OCI-LY1 (cell line): Measurements from ENCODE around the gene ARHGEF19.
"Not testable (repeated sequence)": the region's sequence is repeated elsewhere in the genome, so short reads cannot be mapped to it uniquely, and the experiment has no call there.

ENCODE experiments used
- H2AFZ ChIP-seq: fragments of 200-600 bp; sonication (generic), shearing (Covaris generic); 2 replicates; pipeline ENCODE4 v1.6.0; 2014; ENCODE audit warnings: antibody characterized with exemption, mild to moderate bottlenecking, low read length
- H3F3A ChIP-seq: fragments of 200-600 bp; sonication (generic), shearing (Covaris generic); 2 replicates; pipeline ENCODE4 v1.6.0; 2014; ENCODE audit warnings: mild to moderate bottlenecking, antibody characterized with exemption, low read length, moderate library complexity; ENCODE audit not compliant: insufficient read depth
- H3K27ac ChIP-seq: fragments of 200-600 bp; sonication (generic); 2 replicates; pipeline ENCODE4 v1.5.1; 2014; ENCODE audit warnings: low read length, mixed run types, mild to moderate bottlenecking, low read depth; ENCODE audit not compliant: poor library complexity, severe bottlenecking
- H3K27me3 ChIP-seq: fragments of 200-600 bp; sonication (generic); 2 replicates; pipeline ENCODE4 v1.6.0; 2014; ENCODE audit warnings: antibody characterized with exemption, mild to moderate bottlenecking, low read length, moderate library complexity; ENCODE audit not compliant: insufficient read depth
- H3K36me3 ChIP-seq: fragments of 200-600 bp; sonication (generic); 2 replicates; pipeline ENCODE4 v1.6.1; 2014; ENCODE audit warnings: mild to moderate bottlenecking, antibody characterized with exemption, low read length, moderate library complexity, mixed read lengths; ENCODE audit not compliant: insufficient read depth
- H3K4me1 ChIP-seq: fragments of 200-600 bp; sonication (generic); 2 replicates; pipeline ENCODE4 v1.5.1; 2014; ENCODE audit warnings: mild to moderate bottlenecking, low read length, moderate library complexity; ENCODE audit not compliant: insufficient read depth, severe bottlenecking
- H3K4me2 ChIP-seq: fragments of 200-600 bp; sonication (generic), shearing (Covaris generic); 2 replicates; pipeline ENCODE4 v1.6.1; 2014; ENCODE audit warnings: low read length
- H3K4me3 ChIP-seq: fragments of 200-600 bp; sonication (generic); 2 replicates; pipeline ENCODE4 v1.5.1; 2014; ENCODE audit warnings: low read length, low read depth, mild to moderate bottlenecking, mixed read lengths; ENCODE audit not compliant: poor library complexity, severe bottlenecking
- H3K79me2 ChIP-seq: fragments of 200-600 bp; shearing (Covaris generic); 2 replicates; pipeline ENCODE4 v1.6.1; 2016; ENCODE audit warnings: mixed run types, low read length, mixed read lengths; ENCODE audit not compliant: insufficient read depth
- H3K9ac ChIP-seq: fragments of 200-600 bp; sonication (generic), shearing (Covaris generic); 2 replicates; pipeline ENCODE4 v1.6.1; 2014; ENCODE audit warnings: mild to moderate bottlenecking, low read length, mixed read lengths
- H3K9me2 ChIP-seq: fragments of 200-600 bp; sonication (generic), shearing (Covaris generic); 2 replicates; pipeline ENCODE4 v1.6.1; 2014; ENCODE audit warnings: low read depth, mild to moderate bottlenecking, low read length, mixed read lengths
- H3K9me3 ChIP-seq: fragments of 200-600 bp; shearing (Covaris generic); 2 replicates; pipeline ENCODE4 v1.6.1; 2014; ENCODE audit warnings: low read length, mixed read lengths
- H4K20me1 ChIP-seq: fragments of 200-600 bp; sonication (generic), shearing (Covaris generic); 2 replicates; pipeline ENCODE4 v1.6.0; 2016; ENCODE audit warnings: mild to moderate bottlenecking, low read length; ENCODE audit not compliant: insufficient read depth
- EZH2 ChIP-seq: fragments of 200-600 bp; sonication (generic), shearing (Covaris generic); IDR thresholded peaks from 2 replicates; pipeline ENCODE4 v1.8.0; 2017; ENCODE audit warnings: borderline replicate concordance, mixed run types, mild to moderate bottlenecking, antibody characterized with exemption, low read length, moderate library complexity, mixed read lengths
- TF ChIP-seq, protein P1 (sequence below): fragments of 200-600 bp; sonication (generic), shearing (Covaris generic); IDR thresholded peaks from 2 replicates; pipeline ENCODE4 v1.5.1; 2017; ENCODE audit warnings: mild to moderate bottlenecking, antibody characterized with exemption, low read length, moderate library complexity, mixed read lengths

The ARHGEF19 gene

DNA sequence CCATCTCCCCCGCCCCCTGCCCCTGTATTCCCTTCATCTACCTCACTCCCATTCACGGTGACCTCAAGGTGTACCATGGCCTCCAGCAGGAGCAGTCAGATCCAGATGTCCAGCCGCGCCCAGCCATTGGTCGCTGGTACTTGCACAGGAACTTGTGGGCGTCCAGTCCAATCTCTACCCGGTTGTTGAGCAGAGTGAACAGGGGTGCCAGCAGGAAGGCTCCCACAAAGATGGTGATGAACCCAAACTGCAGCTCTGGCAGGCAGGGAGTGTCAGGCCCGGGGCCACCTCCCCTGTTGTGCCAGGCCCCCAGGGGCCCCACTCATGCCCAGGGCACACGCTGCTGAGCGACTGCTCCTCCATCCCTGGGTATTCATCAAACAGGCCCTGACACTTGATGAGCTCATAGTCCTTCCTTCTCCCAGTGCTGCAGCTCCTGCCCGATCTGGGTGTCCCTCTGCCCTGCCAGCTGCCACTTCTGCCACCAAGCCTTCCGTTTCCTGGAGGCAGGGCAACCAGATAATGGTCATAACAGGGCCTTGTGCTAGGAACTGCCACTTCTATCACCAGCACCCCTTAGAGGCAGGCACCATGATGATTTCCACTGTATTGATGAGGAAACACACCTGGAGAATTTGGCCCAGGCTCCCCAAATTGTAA is 5.7 kb upstream of the ARHGEF19 start:
- Histone ChIP-seq H3K9ac (no peak overlapping the region), H2AFZ (no peak overlapping the region), H3K4me1 (peaks cover 10% of the 10 kb centered on the region), H3K4me2 (no peak overlapping the region), H3K9me3 (no peaks in the 10 kb centered on the region), H4K20me1 (no peaks in the 10 kb centered on the region), H3K79me2 (no peaks in the 10 kb centered on the region), H3K27ac (no peak overlapping the region), H3F3A (no peaks in the 10 kb centered on the region), H3K27me3 (no peaks in the 10 kb centered on the region), H3K36me3 (no peaks in the 10 kb centered on the region), H3K4me3 (no peak overlapping the region), H3K9me2 (no peaks in the 10 kb centered on the region)
- no peak for TF ChIP-seq EZH2
- TF ChIP-seq, protein P1, sequence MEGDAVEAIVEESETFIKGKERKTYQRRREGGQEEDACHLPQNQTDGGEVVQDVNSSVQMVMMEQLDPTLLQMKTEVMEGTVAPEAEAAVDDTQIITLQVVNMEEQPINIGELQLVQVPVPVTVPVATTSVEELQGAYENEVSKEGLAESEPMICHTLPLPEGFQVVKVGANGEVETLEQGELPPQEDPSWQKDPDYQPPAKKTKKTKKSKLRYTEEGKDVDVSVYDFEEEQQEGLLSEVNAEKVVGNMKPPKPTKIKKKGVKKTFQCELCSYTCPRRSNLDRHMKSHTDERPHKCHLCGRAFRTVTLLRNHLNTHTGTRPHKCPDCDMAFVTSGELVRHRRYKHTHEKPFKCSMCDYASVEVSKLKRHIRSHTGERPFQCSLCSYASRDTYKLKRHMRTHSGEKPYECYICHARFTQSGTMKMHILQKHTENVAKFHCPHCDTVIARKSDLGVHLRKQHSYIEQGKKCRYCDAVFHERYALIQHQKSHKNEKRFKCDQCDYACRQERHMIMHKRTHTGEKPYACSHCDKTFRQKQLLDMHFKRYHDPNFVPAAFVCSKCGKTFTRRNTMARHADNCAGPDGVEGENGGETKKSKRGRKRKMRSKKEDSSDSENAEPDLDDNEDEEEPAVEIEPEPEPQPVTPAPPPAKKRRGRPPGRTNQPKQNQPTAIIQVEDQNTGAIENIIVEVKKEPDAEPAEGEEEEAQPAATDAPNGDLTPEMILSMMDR, result no peak

DNA sequence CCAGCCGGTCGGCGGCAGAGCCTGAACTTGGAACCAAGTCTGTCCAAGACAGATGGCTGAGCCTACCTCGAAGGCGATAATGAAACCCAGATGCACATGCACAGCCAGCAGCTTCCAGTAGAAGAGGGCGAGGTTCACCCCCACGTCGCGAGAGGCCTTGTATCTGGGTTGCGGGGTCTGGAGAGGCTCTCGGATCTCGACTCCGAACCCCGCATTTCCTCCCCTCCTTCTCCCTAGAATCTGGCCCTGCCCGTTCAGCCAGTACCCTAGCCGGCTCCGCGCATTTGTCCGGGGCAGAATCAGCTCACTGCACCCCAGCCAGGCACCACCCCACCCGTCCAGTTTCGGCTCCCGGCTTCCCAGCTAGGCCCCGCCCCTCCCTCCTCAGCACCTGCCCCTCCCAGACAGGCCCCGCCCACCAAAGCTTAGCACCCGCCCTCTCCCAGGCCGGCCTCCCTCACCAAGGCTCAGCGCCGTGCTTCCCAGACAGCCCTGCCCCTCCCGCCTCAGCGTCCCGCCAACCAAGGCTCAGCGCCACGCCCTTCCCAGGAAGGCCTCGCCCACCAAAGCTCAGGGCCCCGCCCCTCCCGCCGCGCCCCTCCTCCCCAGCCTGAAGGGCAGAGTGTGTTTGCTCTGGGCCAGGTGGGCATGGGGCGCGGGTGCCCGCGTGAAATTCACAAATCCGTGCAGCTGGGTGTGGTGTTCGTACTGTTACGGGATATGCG is 4.8 kb upstream of the ARHGEF19 start:
- no peaks in the 10 kb centered on the region for H3F3A ChIP-seq
- no peaks in the 10 kb centered on the region for H3K36me3 ChIP-seq
- no peaks in the 10 kb centered on the region for H3K27me3 ChIP-seq
- H3K27ac ChIP-seq, result no peak overlapping the region
- H3K9me3 ChIP-seq, result no peaks in the 10 kb centered on the region
- H3K9me2 ChIP-seq, result no peaks in the 10 kb centered on the region
- no peaks in the 10 kb centered on the region for H4K20me1 ChIP-seq
- H3K79me2 ChIP-seq, result no peaks in the 10 kb centered on the region
- peak overlapping the region; percentile 57 for H3K4me3 ChIP-seq
- peaks cover 10% of the 10 kb centered on the region for H3K4me1 ChIP-seq
- peak overlapping the region; percentile 84 for H3K4me2 ChIP-seq
- TF ChIP-seq EZH2, result no peak
- TF ChIP-seq, protein P1, result no peak
- H2AFZ ChIP-seq, result 0 out of 2 replicates have a peak overlapping the region, but pooled peaks have one; percentile 4
- H3K9ac ChIP-seq, result peak overlapping the region; percentile 26; the same call in 1 of the 2 replicates

DNA sequence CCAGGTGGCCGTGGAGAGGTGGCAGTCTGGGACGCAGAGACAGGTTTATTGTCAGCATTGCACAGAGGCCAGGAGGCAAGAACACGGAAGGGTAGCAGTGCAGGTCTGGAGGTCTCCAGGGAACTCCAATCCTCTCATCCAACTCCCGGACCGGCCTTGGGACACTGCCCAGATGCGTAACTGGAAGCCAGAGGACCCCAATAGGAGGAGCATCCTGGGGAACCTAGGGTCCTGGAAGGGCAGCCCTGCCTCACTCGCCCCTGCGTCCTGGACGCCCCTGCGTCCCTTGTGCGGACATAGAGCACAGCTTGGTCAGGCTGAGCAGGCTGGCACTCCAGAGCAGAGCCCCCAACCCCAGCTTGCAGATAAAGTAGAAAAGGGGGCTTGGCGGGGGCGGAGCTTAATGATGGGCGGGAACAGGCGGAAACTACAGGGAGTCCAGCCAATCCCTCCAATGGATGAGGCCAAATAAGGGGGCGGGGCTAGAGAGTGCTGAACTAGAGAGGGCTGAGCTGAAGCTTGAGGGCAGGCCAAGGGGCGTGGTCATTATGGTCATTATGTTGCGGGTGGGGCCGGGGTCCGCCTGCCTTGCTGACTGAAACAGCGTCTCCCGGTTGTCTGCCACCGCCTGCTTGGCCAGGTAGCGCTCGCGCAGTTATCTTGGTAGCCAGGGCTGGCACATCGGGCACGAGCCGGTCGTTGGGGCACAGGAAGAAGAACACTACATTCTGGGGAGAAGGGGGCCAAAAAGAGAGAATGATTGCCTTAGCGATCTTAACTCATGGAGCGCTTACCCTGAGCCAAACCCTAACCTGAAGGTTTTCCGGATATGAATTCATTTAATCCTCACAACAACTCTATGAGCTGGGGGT is 3.7 kb upstream of the ARHGEF19 start:
- 0 out of 2 replicates have a peak overlapping the region, but pooled peaks have one; percentile 4 for H2AFZ ChIP-seq
- TF ChIP-seq EZH2, result no peak
- TF ChIP-seq, protein P1, result no peak
- peak overlapping the region; percentile 26; the same call in 1 of the 2 replicates for H3K9ac ChIP-seq
- H4K20me1 ChIP-seq, result no peaks in the 10 kb centered on the region
- peak overlapping the region; percentile 84 for H3K4me2 ChIP-seq
- H3K27ac ChIP-seq, result no peak overlapping the region
- H3K4me1 ChIP-seq, result peaks cover 10% of the 10 kb centered on the region
- H3K36me3 ChIP-seq, result no peaks in the 10 kb centered on the region
- peaks cover 2% of the 10 kb centered on the region; the same call in 1 of the 2 replicates for H3K27me3 ChIP-seq
- no peaks in the 10 kb centered on the region for H3K9me2 ChIP-seq
- H3K4me3 ChIP-seq, result peak overlapping the region; percentile 57
- no peaks in the 10 kb centered on the region for H3F3A ChIP-seq
- no peaks in the 10 kb centered on the region for H3K79me2 ChIP-seq
- H3K9me3 ChIP-seq, result no peaks in the 10 kb centered on the region

DNA sequence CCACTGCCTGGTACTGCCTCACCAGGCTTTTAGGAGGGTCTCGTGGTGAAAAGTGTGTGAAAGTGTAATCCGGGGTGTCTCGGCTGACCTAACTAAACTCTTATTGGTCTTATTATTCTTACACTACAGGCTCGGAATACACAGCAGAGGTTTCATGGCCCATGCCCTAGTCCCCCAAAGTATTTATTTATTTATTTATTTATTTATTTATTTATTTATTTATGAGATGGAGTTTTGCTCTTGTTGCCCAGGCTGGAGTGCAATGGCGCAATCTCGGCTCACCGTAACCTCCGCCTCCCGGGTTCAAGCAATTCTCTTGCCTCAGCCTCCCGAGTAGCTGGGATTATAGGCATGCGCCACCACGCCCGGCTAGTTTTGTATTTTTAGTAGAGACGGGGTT is 2.8 kb upstream of the ARHGEF19 start:
- H3K4me2 ChIP-seq, H3K27me3 ChIP-seq, H3K79me2 ChIP-seq, H3K9me3 ChIP-seq, H3K36me3 ChIP-seq, H3K4me1 ChIP-seq, H3K9me2 ChIP-seq, H4K20me1 ChIP-seq, H3F3A ChIP-seq, H2AFZ ChIP-seq, H3K27ac ChIP-seq, H3K4me3 ChIP-seq, H3K9ac ChIP-seq: not testable (repeated sequence)

DNA sequence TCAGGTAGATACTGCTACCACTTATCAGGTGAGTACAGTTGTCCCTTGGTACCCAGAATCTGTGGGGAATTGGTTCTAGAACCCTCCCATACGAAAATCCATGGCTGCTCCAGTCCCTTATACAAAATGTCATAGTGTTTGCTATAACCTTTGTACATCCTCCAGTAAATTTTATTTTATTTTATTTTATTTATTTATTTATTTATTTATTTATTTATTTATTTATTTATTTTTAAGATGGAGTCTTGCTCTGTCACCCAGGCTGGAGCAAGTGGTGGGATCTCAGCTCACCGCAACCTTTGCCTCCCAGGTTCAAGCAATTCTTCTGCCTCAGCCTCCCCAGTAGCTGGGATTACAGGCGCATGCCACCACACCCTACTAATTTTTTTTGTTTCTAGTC is 1.1 kb upstream of the ARHGEF19 start:
- not testable (repeated sequence) for H3K9me2 ChIP-seq, H3K4me2 ChIP-seq, H3K27me3 ChIP-seq

More for the DNA sequence above, 1.1 kb upstream of the ARHGEF19 start:
- H4K20me1 ChIP-seq, H2AFZ ChIP-seq, H3K4me1 ChIP-seq, H3K79me2 ChIP-seq, H3K36me3 ChIP-seq, H3K27ac ChIP-seq, H3K9ac ChIP-seq, H3F3A ChIP-seq, H3K4me3 ChIP-seq, H3K9me3 ChIP-seq: not testable (repeated sequence)
